ENCODE data around the gene CAMK1. TPM values are rescaled to one million over a fixed set of nuclear protein-coding genes. Genes with fewer than 3 reads are reported as not detected.

The CAMK1 gene
- total RNA-seq, 4 donors from 2014 or later: 54.5 to 81.3 (median 69.7) TPM

DNA sequence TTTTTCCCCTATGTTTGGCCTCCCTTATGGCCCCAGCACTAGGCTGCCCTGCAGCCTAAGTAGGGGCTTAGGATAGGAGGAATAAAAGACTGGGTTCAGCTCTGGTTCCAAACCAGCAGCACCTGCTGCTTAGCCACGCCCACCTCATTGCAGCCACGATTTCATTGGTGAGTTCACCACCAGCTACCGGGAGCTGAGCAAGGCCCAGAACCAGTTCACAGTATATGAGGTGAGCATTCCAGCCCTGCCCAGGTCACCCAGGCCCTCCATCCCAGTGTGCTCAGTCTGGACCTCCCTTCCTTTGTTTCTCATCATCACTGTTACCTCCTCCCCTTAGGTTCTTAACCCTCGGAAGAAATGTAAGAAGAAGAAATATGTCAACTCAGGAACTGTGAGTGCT is 54.6 kb downstream of the CAMK1 start:
- Histone ChIP-seq H3K36me3 (no peaks in the 10 kb centered on the region), H3K4me3 (no peak overlapping the region), H3K27ac (peak overlapping the region in 3 of 4 donors; percentile 57 to 72 (median 67)), H3K9me3 (no peaks in the 10 kb centered on the region), H3K4me1 (peaks cover 0 to 16% (median 3%) of the 10 kb centered on the region in 3 donors), H3K27me3 (no peaks in the 10 kb centered on the region)
- TF ChIP-seq, protein P1, sequence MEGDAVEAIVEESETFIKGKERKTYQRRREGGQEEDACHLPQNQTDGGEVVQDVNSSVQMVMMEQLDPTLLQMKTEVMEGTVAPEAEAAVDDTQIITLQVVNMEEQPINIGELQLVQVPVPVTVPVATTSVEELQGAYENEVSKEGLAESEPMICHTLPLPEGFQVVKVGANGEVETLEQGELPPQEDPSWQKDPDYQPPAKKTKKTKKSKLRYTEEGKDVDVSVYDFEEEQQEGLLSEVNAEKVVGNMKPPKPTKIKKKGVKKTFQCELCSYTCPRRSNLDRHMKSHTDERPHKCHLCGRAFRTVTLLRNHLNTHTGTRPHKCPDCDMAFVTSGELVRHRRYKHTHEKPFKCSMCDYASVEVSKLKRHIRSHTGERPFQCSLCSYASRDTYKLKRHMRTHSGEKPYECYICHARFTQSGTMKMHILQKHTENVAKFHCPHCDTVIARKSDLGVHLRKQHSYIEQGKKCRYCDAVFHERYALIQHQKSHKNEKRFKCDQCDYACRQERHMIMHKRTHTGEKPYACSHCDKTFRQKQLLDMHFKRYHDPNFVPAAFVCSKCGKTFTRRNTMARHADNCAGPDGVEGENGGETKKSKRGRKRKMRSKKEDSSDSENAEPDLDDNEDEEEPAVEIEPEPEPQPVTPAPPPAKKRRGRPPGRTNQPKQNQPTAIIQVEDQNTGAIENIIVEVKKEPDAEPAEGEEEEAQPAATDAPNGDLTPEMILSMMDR (IDR thresholded peaks at IDR 0.05): no peak
- no peak for TF ChIP-seq POLR2AphosphoS5 (IDR thresholded peaks at IDR 0.05)
- TF ChIP-seq EP300 (IDR thresholded peaks at IDR 0.05): no peak
- no peak for TF ChIP-seq POLR2A (IDR thresholded peaks at IDR 0.05)
- ATAC-seq: peak; percentile 8
- 12 to 30% methylated on average over 2 to 4 of the region's 4 CpGs for WGBS, 2 donors (ENCODE audit: low coverage in 1 of 2)

DNA sequence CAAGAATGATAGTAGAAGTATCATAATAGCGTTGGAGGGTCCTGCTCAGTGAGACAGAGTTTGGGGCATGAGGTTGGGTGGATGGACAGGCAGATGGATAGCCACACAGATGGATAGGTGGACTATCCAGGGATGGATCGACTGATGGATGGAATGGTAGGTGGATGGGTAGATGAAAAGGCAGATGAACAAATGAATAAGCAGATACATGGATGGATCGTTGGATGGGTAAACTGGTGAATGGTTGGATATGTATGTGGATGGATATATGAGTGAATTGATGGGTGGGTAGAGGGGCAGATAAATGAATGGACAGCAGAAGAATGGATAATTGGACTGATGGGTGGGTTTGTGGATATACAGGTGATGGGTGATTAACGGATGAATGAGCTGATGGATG is 56.6 kb downstream of the CAMK1 start:
- H3K9me3 ChIP-seq: no peaks in the 10 kb centered on the region
- TF ChIP-seq POLR2AphosphoS5 (IDR thresholded peaks at IDR 0.05) (no peak), POLR2A (IDR thresholded peaks at IDR 0.05) (no peak), EP300 (IDR thresholded peaks at IDR 0.05) (no peak)
- TF ChIP-seq, protein P1 (IDR thresholded peaks at IDR 0.05): no peak
- 65 to 92% methylated on average over 4 of the region's 4 CpGs for WGBS, 2 donors (ENCODE audit: low coverage in 1 of 2)
- no peak for ATAC-seq
- H3K4me3 ChIP-seq: no peak overlapping the region
- H3K27ac ChIP-seq: no peak overlapping the region
- peaks cover 0 to 16% (median 3%) of the 10 kb centered on the region in 3 donors for H3K4me1 ChIP-seq
- no peaks in the 10 kb centered on the region for H3K36me3 ChIP-seq
- no peaks in the 10 kb centered on the region for H3K27me3 ChIP-seq

DNA sequence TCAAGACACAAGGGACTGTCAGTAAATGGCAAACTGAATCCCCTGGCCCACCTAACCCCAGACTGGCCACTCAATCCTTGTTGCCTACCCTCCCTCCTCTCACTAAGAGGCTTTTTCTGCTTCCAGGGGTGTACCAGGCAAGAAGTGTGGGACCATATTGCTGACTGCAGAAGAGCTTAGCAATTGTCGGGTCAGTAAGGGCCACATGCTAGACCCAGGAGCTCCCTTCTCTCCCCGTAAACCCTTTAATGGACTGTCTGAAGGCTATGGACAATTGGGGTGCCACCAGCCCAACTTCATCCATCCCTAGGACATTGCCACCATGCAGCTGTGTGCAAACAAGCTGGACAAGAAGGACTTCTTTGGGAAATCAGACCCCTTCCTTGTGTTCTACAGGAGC is 57.3 kb downstream of the CAMK1 start:
- WGBS, 2 donors (ENCODE audit: low coverage in 1 of 2): 80% methylated on average over 1 of the region's 2 CpGs; no CpG with 5 or more reads in 1 of the 2 donors
- no peaks in the 10 kb centered on the region for H3K9me3 ChIP-seq
- no peak for ATAC-seq
- peaks cover 0 to 16% (median 3%) of the 10 kb centered on the region in 3 donors for H3K4me1 ChIP-seq
- no peak overlapping the region for H3K4me3 ChIP-seq
- no peak overlapping the region for H3K27ac ChIP-seq
- H3K36me3 ChIP-seq: no peaks in the 10 kb centered on the region
- no peaks in the 10 kb centered on the region for H3K27me3 ChIP-seq
- no peak for TF ChIP-seq POLR2AphosphoS5 (IDR thresholded peaks at IDR 0.05)
- no peak for TF ChIP-seq EP300 (IDR thresholded peaks at IDR 0.05)
- TF ChIP-seq POLR2A (IDR thresholded peaks at IDR 0.05): no peak
- TF ChIP-seq, protein P1 (IDR thresholded peaks at IDR 0.05): no peak

DNA sequence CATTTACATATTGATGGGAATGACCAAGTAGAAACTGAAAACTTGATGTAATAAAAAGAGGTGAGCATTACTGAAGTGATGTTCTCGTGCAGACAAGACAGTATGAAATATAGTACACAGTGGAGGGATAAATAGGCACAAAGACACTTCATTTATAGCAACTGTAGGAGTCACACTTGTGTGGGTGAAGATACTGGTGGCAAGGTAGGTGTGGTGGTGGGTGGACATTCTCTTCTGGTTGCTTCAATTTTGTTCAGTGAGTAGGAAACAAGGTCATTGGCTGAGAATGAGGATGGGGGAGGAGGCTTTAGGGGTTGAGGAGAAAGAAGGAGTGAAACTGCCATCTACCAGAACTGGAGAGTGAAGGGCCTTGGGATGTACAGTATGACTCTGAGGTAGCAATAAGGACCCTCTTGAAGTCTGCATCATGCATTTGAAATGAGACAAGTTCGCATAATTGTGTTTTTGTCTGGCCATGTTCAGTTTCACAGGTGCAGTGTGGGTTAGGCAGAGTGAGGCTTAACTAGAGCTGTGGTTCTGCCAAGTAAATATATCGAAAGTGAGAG is 59.5 kb downstream of the CAMK1 start:
- ATAC-seq: no peak
- TF ChIP-seq, protein P1 (IDR thresholded peaks at IDR 0.05): no peak
- TF ChIP-seq POLR2AphosphoS5 (IDR thresholded peaks at IDR 0.05) (no peak), EP300 (IDR thresholded peaks at IDR 0.05) (no peak), POLR2A (IDR thresholded peaks at IDR 0.05) (no peak)
- Histone ChIP-seq H3K4me1 (peaks cover 0 to 5% (median 0%) of the 10 kb centered on the region in 3 donors), H3K9me3 (no peaks in the 10 kb centered on the region), H3K4me3 (no peak overlapping the region), H3K36me3 (no peaks in the 10 kb centered on the region), H3K27me3 (peaks cover 10% of the 10 kb centered on the region), H3K27ac (no peak overlapping the region)
- WGBS, 2 donors (ENCODE audit: low coverage in 1 of 2): 70 to 83% methylated on average over 3 of the region's 3 CpGs

Other genes with a start within 250 kb of the CAMK1 start
- under 1 TPM in 2 of 4 donors, not detected in 2; 0.04 to 0.13 TPM for gene LHFPL4, start 216.1 kb downstream of the CAMK1 start, total RNA-seq
- 10 to 100 TPM; 17.3 to 25.3 (median 24.2) TPM for gene MTMR14, start 120.4 kb downstream of the CAMK1 start, total RNA-seq
- gene CPNE9, start 66.1 kb downstream of the CAMK1 start, total RNA-seq: 1 to 10 TPM in 1 of 4 donors, not detected in 3; 1.1 TPM
- gene BRPF1, start 38.2 kb downstream of the CAMK1 start, total RNA-seq: 10 to 100 TPM; 18.0 to 25.4 (median 21.6) TPM
- 10 to 100 TPM; 22.1 to 33.8 (median 25.9) TPM for gene OGG1, start 20.0 kb downstream of the CAMK1 start, total RNA-seq
- 10 to 100 TPM; 54.6 to 82.2 (median 66.0) TPM for gene TADA3, start 22.5 kb upstream of the CAMK1 start, total RNA-seq
- gene ARPC4, start 23.1 kb upstream of the CAMK1 start, total RNA-seq: 100 to 1,000 TPM; 157 to 203 (median 171) TPM
- 10 to 100 TPM in 3 of 4 donors, 1 to 10 TPM in 1; 6.2 to 71.3 (median 29.5) TPM for gene TTLL3, start 40.3 kb upstream of the CAMK1 start, total RNA-seq
- 10 to 100 TPM; 23.7 to 43.1 (median 32.6) TPM for gene RPUSD3, start 74.1 kb upstream of the CAMK1 start, total RNA-seq
- 10 to 100 TPM in 1 of 4 donors, 1 to 10 TPM in 1, under 1 TPM in 1, not detected in 1; 0.35 to 12.4 (median 1.6) TPM for gene CIDEC, start 110.3 kb upstream of the CAMK1 start, total RNA-seq
- 10 to 100 TPM; 23.4 to 39.3 (median 31.7) TPM for gene JAGN1, start 120.7 kb upstream of the CAMK1 start, total RNA-seq
- gene IL17RE, start 132.9 kb upstream of the CAMK1 start, total RNA-seq: under 1 TPM; 0.47 to 0.85 (median 0.79) TPM
- 10 to 100 TPM; 31.0 to 64.0 (median 52.8) TPM for gene IL17RC, start 147.2 kb upstream of the CAMK1 start, total RNA-seq
- 10 to 100 TPM; 54.3 to 80.0 (median 64.6) TPM for gene CRELD1, start 163.9 kb upstream of the CAMK1 start, total RNA-seq
- gene PRRT3, start 182.5 kb upstream of the CAMK1 start, total RNA-seq: 1 to 10 TPM; 1.3 to 3.6 (median 2.7) TPM
- 10 to 100 TPM; 38.8 to 81.6 (median 73.9) TPM for gene EMC3, start 216.9 kb upstream of the CAMK1 start, total RNA-seq